AG04450 (cell line): ENCODE data around the gene ZMAT2. TPM values are rescaled to one million over a fixed set of nuclear protein-coding genes. Genes with fewer than 3 reads are reported as not detected.

ENCODE experiments used
- CTCF ChIA-PET: fragments of 300-600, 350-600 bp; formaldehyde crosslinking; extraction: SDS; loops from one replicate; lab custom pipeline; 2022; ENCODE audit warnings: antibody characterized with exemption, inconsistent platforms; lab: Charles Lee
- POLR2A ChIA-PET: fragments of 350-600 bp; formaldehyde crosslinking; extraction: SDS; loops from one replicate; lab custom pipeline; 2021; ENCODE audit warnings: antibody characterized with exemption, inconsistent platforms; lab: Yijun Ruan, JAX
- DNase-seq: peaks from one replicate; pipeline ENCODE4 v3.0.0-alpha.2; 2011; ENCODE audit warnings: low read depth, low spot score
- H3K27ac ChIP-seq: one replicate; pipeline ENCODE4 v1.5.1; 2012; ENCODE audit warnings: low read depth, low read length, control low read depth
- H3K27me3 ChIP-seq: one replicate; pipeline ENCODE4 v1.6.0; 2012; ENCODE audit warnings: low read length; ENCODE audit not compliant: control insufficient read depth, insufficient read depth
- H3K4me3 ChIP-seq: 2 replicates; pipeline ENCODE4 v1.5.1; 2011; ENCODE audit warnings: mild to moderate bottlenecking, low read depth, low read length, control low read depth
- H3K9me3 ChIP-seq: 2 replicates; pipeline ENCODE4 v1.5.1; 2012; ENCODE audit warnings: low read length; ENCODE audit not compliant: control insufficient read depth, insufficient read depth
- CTCF ChIP-seq: IDR thresholded peaks from 2 replicates; pipeline ENCODE4 v1.5.1; 2011; ENCODE audit warnings: low read depth, low read length, control low read depth, inconsistent platforms
- polyA plus RNA-seq: library from polyadenylated mRNA; depleted of rRNA; stranded (reverse); fragments of >200 nt; gene quantifications from 2 replicates; pipeline ENCODE4 v1.2.3, GENCODE V29; 2011

Gene ZMAT2
- polyA plus RNA-seq, 1 experiment = 82.8 TPM

DNA sequence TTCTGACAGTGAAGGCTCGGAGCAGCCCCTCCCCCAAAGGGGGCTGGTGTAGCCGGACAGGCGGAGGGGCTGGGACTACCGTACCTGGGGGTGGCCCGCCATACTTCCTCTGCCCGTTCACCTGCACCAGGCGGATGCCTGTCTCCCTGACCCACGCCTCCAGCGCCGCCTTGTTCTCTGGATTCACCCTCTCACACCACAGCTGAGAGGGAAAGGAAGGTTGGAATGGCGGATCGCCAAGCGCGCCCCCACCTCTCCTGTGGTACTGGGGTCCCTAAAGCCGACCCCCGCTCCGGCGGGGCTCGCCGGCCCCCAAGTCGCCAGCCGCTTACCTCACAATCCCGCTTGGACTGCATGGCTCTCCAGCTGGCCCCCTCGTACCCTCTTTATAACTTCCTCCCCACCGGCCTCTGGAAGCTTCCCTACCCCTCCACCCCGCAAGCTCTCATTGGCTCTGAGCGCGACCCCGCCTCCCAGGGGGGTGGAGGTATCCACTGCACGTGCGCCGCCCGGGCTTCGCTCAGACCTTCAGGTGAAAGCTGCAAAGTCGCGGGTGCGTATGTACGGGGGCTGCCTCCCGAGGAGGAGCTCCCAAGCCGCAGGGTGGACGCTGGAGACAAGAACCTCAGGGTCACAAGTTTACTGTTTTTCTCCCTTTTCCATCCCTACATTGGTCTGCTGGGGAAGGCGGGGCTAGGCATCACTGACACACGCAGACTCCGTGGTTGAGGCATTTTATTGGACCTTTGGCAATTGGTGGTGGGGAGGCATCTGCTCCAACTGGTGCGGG lies 26.9 kb upstream of the ZMAT2 start, which contains the start of gene DND1:
TSS of gene DND1 (minus strand) at position 390 of the 790 bp plus-strand sequence. CDS start at position 356, 34 bp downstream.
- no peak for DNase-seq
- Histone ChIP-seq H3K27me3 (no peaks in the 10 kb centered on the region), H3K9me3 (no peaks in the 10 kb centered on the region; the same call in 1 of the 2 replicates), H3K4me3 (no peak within 1 kb of the TSS), H3K27ac (no peak within 1 kb of the TSS)
- ChIA-PET POLR2A (interaction anchor here (0.6 kb wide), 1 partner anchor 12 kb away, joined by 4 read pairs; no protein-coding TSS in a partner anchor), CTCF (no interaction called here)
- no peak for TF ChIP-seq CTCF

DNA sequence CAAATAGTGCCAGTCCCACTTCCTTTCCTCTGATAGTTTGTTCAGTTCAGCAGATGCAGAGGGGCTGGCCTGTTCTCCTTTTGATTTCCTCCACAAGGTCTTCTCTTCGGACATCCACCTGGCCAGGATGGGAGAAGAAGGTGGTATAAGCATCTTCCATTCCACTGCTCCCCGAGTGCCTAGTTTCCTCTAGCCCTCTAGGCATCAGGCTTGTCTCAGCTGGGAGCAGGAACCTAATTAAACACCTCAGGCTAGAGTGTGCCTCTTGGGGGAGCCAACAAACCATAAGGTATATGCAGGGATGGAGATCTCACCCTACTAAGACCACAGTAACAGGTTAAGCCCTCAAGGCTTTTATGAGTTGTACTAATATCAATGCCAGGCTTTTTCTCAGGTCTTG lies 26.0 kb upstream of the ZMAT2 start:
- no peak for TF ChIP-seq CTCF
- DNase-seq = no peak
- POLR2A ChIA-PET = interaction anchor here (1.1 kb wide), 1 partner anchor 16 kb away, joined by 4 read pairs; no protein-coding TSS in a partner anchor
- no peak overlapping the region for H3K27ac ChIP-seq
- H3K27me3 ChIP-seq = no peaks in the 10 kb centered on the region
- CTCF ChIA-PET = no interaction called here
- no peak overlapping the region for H3K4me3 ChIP-seq
- H3K9me3 ChIP-seq = no peaks in the 10 kb centered on the region; the same call in 1 of the 2 replicates

DNA sequence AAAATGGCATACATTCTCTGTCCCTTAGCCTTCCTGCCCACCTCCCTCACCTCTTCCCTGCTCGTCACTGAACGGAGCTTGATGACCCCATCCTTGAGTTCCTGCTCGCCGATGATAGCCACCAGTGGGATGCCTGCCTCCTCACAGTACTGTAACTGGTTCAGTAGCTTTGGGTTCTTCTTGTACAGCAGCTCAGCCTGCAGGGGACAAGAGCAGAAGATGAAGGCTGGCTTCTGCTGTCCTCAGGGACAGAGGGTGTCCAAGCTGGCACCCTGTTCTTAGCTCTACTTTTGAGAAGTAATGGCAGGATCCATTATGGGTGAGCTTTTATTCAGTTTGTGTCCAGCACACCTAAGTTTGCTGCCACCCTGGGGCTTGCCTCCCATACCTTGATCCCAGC lies 25.6 kb upstream of the ZMAT2 start:
- CTCF ChIA-PET = no interaction called here
- no peak overlapping the region for H3K4me3 ChIP-seq

DNA sequence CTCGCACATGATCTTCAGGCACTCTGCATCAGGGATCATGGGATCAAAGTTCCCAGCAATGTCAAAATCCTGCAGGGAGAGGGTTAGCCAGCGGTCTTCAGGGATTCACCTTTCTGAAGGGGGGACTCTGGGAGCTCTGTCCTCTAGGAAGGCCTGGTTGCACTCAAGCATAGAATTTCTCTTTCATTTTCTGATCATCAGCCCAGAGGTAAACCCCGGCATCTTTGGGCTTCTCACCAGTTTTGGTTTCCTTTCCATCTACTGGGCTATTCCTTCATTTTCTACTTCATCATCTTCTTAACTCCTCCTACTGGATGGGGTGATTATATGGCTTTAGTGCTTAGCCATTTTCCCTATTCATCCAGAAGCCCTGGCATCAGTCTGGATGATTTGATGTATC lies 22.3 kb upstream of the ZMAT2 start:
- no peak for DNase-seq
- Histone ChIP-seq H3K4me3 (no peak overlapping the region), H3K27ac (no peak overlapping the region), H3K9me3 (no peaks in the 10 kb centered on the region; the same call in 1 of the 2 replicates), H3K27me3 (no peaks in the 10 kb centered on the region)
- ChIA-PET CTCF (no interaction called here), POLR2A (no interaction called here)
- no peak for TF ChIP-seq CTCF

More for the DNA sequence above, 25.6 kb upstream of the ZMAT2 start:
- DNase-seq = no peak
- Histone ChIP-seq H3K9me3 (no peaks in the 10 kb centered on the region; the same call in 1 of the 2 replicates), H3K27ac (no peak overlapping the region), H3K27me3 (no peaks in the 10 kb centered on the region)
- no peak for TF ChIP-seq CTCF
- POLR2A ChIA-PET = interaction anchor here (0.7 to 1.1 kb wide), 2 partner anchors 16 to 27 kb away, joined by 4 to 8 read pairs; partner anchors contain the start of gene IK

GRCh38 chr5:140678993-140679392 lies 21.3 kb upstream of the ZMAT2 start:
- ChIA-PET POLR2A (interaction anchor here (1.2 kb wide), 1 partner anchor 12 kb away, joined by 5 read pairs; the partner anchor contains the start of genes HARS1 and HARS2), CTCF (no interaction called here)
- no peak overlapping the region for H3K4me3 ChIP-seq
- no peak overlapping the region for H3K27ac ChIP-seq
- DNase-seq = no peak
- no peak for TF ChIP-seq CTCF
- no peaks in the 10 kb centered on the region for H3K9me3 ChIP-seq
- no peaks in the 10 kb centered on the region for H3K27me3 ChIP-seq
